DND-41 (cell line): Measurements from ENCODE around the gene DDX20.

Source experiments
- ATAC-seq: fragments of 200-7000 bp; cut with Tn5 transposase; 3 replicates; pipeline ENCODE4 v1.9.1; 2021; ENCODE audit warnings: low read depth; ENCODE audit not compliant: insufficient read depth
- DNase-seq: peaks from one replicate; pipeline ENCODE4 v3.0.0-alpha.2; 2020
- H2AFZ ChIP-seq: 2 replicates; pipeline ENCODE4 v1.6.0; 2012; ENCODE audit warnings: low read depth, low read length
- H3K27ac ChIP-seq: 2 replicates; pipeline ENCODE4 v1.5.1; 2012; ENCODE audit warnings: low read length, inconsistent platforms
- H3K27me3 ChIP-seq: fragments of 200-600 bp; sonication (generic); 2 replicates; pipeline ENCODE4 v1.6.0; 2012; ENCODE audit warnings: low read length, mild to moderate bottlenecking, inconsistent platforms; ENCODE audit not compliant: insufficient read depth, poor library complexity
- H3K36me3 ChIP-seq: 2 replicates; pipeline ENCODE4 v1.5.1; 2012; ENCODE audit warnings: low read length, inconsistent platforms; ENCODE audit not compliant: insufficient read depth
- H3K4me1 ChIP-seq: 2 replicates; pipeline ENCODE4 v1.5.1; 2012; ENCODE audit warnings: mild to moderate bottlenecking, low read length; ENCODE audit not compliant: insufficient read depth
- H3K4me2 ChIP-seq: 2 replicates; pipeline ENCODE4 v1.6.0; 2012; ENCODE audit warnings: mild to moderate bottlenecking, moderate library complexity, low read length, inconsistent platforms; ENCODE audit not compliant: insufficient read depth
- H3K4me3 ChIP-seq, 2 experiments: fragments of 200-600 bp in 1 of 2; shearing (Covaris generic) in 1 of 2; 2 replicates each; pipeline ENCODE4 v1.5.1; 2012 to 2016; ENCODE audit warnings: inconsistent platforms in 2 of 2, low read length in 2 of 2, mild to moderate bottlenecking in 2 of 2, low read depth in 1 of 2, moderate library complexity in 1 of 2
- H3K79me2 ChIP-seq: 2 replicates; pipeline ENCODE4 v1.6.0; 2012; ENCODE audit warnings: low read length, inconsistent platforms; ENCODE audit not compliant: insufficient read depth
- H3K9ac ChIP-seq: 2 replicates; pipeline ENCODE4 v1.6.0; 2012; ENCODE audit warnings: low read depth, mild to moderate bottlenecking, inconsistent platforms, low read length, moderate library complexity
- H3K9me3 ChIP-seq: 2 replicates; pipeline ENCODE4 v1.5.1; 2012; ENCODE audit warnings: low read length, moderate library complexity, mild to moderate bottlenecking, inconsistent platforms; ENCODE audit not compliant: insufficient read depth, severe bottlenecking
- H4K20me1 ChIP-seq: 2 replicates; pipeline ENCODE4 v1.6.0; 2012; ENCODE audit warnings: low read length; ENCODE audit not compliant: insufficient read depth
- CTCF ChIP-seq: IDR thresholded peaks from 2 replicates; pipeline ENCODE4 v1.5.1; 2012; ENCODE audit warnings: borderline replicate concordance, low read length, moderate library complexity, mild to moderate bottlenecking; ENCODE audit not compliant: poor library complexity, severe bottlenecking; ENCODE audit errors: extremely low read depth
- EZH2 ChIP-seq: IDR thresholded peaks from 3 replicates; pipeline ENCODE4 v1.6.1; 2012; ENCODE audit warnings: borderline replicate concordance, low read depth, mild to moderate bottlenecking, moderate library complexity, low read length, inconsistent platforms; ENCODE audit not compliant: severe bottlenecking

The DDX20 gene

GRCh38 chr1:111733992-111734341 lies 21.7 kb upstream of the DDX20 start:
- Histone ChIP-seq H3K27me3 (no peaks in the 10 kb centered on the region), H2AFZ (no peak overlapping the region), H4K20me1 (peaks cover 13% of the 10 kb centered on the region; the same call in 1 of the 2 replicates), H3K9ac (no peak overlapping the region), H3K9me3 (no peaks in the 10 kb centered on the region), H3K4me2 (no peak overlapping the region), H3K79me2 (no peaks in the 10 kb centered on the region), H3K4me3 (no peak overlapping the region), H3K36me3 (no peaks in the 10 kb centered on the region), H3K4me1 (peaks cover 18% of the 10 kb centered on the region), H3K27ac (no peak overlapping the region)
- DNase-seq (no peak), ATAC-seq (no peak)
- TF ChIP-seq CTCF = no peak
- TF ChIP-seq EZH2 = no peak

GRCh38 chr1:111734426-111734825 lies 21.3 kb upstream of the DDX20 start:
- Histone ChIP-seq H3K79me2 (no peaks in the 10 kb centered on the region), H3K4me1 (peaks cover 23% of the 10 kb centered on the region), H2AFZ (no peak overlapping the region), H4K20me1 (peaks cover 13% of the 10 kb centered on the region; the same call in 1 of the 2 replicates), H3K9ac (no peak overlapping the region), H3K27ac (no peak overlapping the region), H3K36me3 (no peaks in the 10 kb centered on the region), H3K4me3 (no peak overlapping the region), H3K27me3 (peaks cover 2% of the 10 kb centered on the region), H3K4me2 (no peak overlapping the region), H3K9me3 (no peaks in the 10 kb centered on the region)
- no peak for ATAC-seq
- DNase-seq = no peak
- TF ChIP-seq EZH2 (no peak), CTCF (no peak)

GRCh38 chr1:111734856-111735255 lies 20.8 kb upstream of the DDX20 start:
- no peaks in the 10 kb centered on the region for H3K36me3 ChIP-seq
- H3K27me3 ChIP-seq = peaks cover 6% of the 10 kb centered on the region
- H3K4me3 ChIP-seq = no peak overlapping the region
- H3K27ac ChIP-seq = no peak overlapping the region
- DNase-seq (no peak), ATAC-seq (no peak)
- peaks cover 13% of the 10 kb centered on the region; the same call in 1 of the 2 replicates for H4K20me1 ChIP-seq
- H3K9me3 ChIP-seq = no peaks in the 10 kb centered on the region
- peaks cover 27% of the 10 kb centered on the region for H3K4me1 ChIP-seq
- no peaks in the 10 kb centered on the region for H3K79me2 ChIP-seq
- TF ChIP-seq CTCF = no peak
- no peak for TF ChIP-seq EZH2
- no peak overlapping the region for H3K9ac ChIP-seq
- H2AFZ ChIP-seq = no peak overlapping the region
- no peak overlapping the region for H3K4me2 ChIP-seq

GRCh38 chr1:111735321-111735720 lies 20.4 kb upstream of the DDX20 start:
- no peak for TF ChIP-seq CTCF
- no peak for TF ChIP-seq EZH2
- Histone ChIP-seq H4K20me1 (peaks cover 13% of the 10 kb centered on the region; the same call in 1 of the 2 replicates), H3K9me3 (no peaks in the 10 kb centered on the region), H3K79me2 (no peaks in the 10 kb centered on the region), H2AFZ (no peak overlapping the region), H3K4me3 (no peak overlapping the region), H3K9ac (no peak overlapping the region), H3K36me3 (no peaks in the 10 kb centered on the region), H3K4me1 (peaks cover 31% of the 10 kb centered on the region), H3K27me3 (peaks cover 9% of the 10 kb centered on the region), H3K27ac (no peak overlapping the region), H3K4me2 (no peak overlapping the region)
- ATAC-seq = no peak
- DNase-seq = no peak
